HG02973 (cell line): ENCODE results near the gene FN3KRP.

Experiments used
- ATAC-seq: cut with Tn5 transposase; IDR thresholded peaks from one replicate; pipeline ENCODE4 v1.9.1; 2021; ENCODE audit warnings: moderate library complexity; ENCODE audit not compliant: unreplicated experiment

Gene FN3KRP

DNA sequence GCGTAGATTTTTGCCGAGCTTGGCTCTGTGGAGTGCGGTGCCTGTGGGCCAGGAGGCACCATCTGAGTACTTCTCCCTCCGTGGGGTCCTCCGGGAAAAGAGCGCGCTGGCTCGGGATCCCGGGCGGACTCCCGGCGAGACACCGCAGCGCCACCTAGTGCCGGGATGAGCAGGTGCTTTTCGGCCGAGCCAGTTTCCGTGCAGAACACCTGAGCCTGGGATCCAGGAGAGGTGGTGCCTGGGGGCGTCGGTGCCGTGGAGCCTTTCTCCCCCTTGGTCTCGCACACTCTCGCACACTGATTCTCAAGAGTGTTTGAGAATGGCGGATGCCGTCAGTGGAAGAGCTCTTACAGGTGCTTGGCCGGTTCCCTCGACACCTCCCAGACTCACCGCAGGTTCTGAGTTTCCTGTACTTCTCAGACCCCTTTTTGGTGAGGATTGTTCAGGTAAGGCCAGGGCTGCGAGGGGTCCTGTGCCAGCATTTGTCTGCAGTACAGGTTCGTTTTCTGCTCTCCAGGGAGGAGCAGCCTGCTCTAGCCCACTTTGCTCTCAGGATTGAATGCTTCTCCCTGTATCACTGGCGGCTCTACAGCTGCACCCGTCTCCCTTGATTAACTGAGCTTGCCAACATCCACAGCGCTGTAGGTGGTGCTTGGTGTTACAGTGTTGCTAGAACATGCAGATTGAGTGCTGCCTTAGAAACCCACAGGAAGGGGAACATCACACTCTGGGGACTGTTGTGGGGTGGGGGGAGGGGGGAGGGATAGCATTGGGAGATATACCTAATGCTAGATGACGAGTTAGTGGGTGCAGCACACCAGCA lies 58.7 kb downstream of the FN3KRP start:
- ATAC-seq, result no peak

- ATAC-seq, result no peak
These were observed 59.9 kb downstream of the FN3KRP start for GRCh38 chr17:82776454-82776853.
